ENCODE results near the gene SLC1A2.

Gene SLC1A2

GRCh38 chr11:35323076-35323868, 96.1 kb downstream of the SLC1A2 start:
- no peak for DNase-seq

GRCh38 chr11:35322318-35322979, 96.9 kb downstream of the SLC1A2 start:
- no peak for DNase-seq

- DNase-seq = peak; percentile 89
Observed at GRCh38 chr11:35321532-35322317, 97.6 kb downstream of the SLC1A2 start.

GRCh38 chr11:35321111-35321510, 98.2 kb downstream of the SLC1A2 start:
- DNase-seq = no peak

- no peak for DNase-seq
Observed at GRCh38 chr11:35318977-35319925, 100.1 kb downstream of the SLC1A2 start.

- no peak for DNase-seq
Observed at GRCh38 chr11:35318309-35318708, 101.0 kb downstream of the SLC1A2 start.

- no peak for DNase-seq
Observed at GRCh38 chr11:35317253-35317652, 102.1 kb downstream of the SLC1A2 start.

GRCh38 chr11:35316161-35316560, 103.2 kb downstream of the SLC1A2 start:
- DNase-seq = no peak

- DNase-seq = no peak
Observed at GRCh38 chr11:35313760-35314153, 105.6 kb downstream of the SLC1A2 start.

- DNase-seq = no peak
Observed at GRCh38 chr11:35313066-35313759, 106.1 kb downstream of the SLC1A2 start.

- no peak for DNase-seq
Observed at GRCh38 chr11:35311331-35311730, 108.0 kb downstream of the SLC1A2 start.

- no peak for DNase-seq
Observed at GRCh38 chr11:35308157-35308556, 111.2 kb downstream of the SLC1A2 start.

GRCh38 chr11:35307221-35307621, 112.1 kb downstream of the SLC1A2 start:
- DNase-seq = no peak

- peak; percentile 70 for DNase-seq
Observed at GRCh38 chr11:35305670-35306382, 113.5 kb downstream of the SLC1A2 start.

- DNase-seq = no peak
Observed at GRCh38 chr11:35304900-35305460, 114.4 kb downstream of the SLC1A2 start.

GRCh38 chr11:35304386-35304775, 115.0 kb downstream of the SLC1A2 start:
- DNase-seq = peak; percentile 58

- no peak for DNase-seq
Observed at GRCh38 chr11:35303596-35304385, 115.6 kb downstream of the SLC1A2 start.

GRCh38 chr11:35302398-35302797, 117.0 kb downstream of the SLC1A2 start:
- DNase-seq = no peak

- DNase-seq = no peak
Observed at GRCh38 chr11:35298369-35298768, 121.0 kb downstream of the SLC1A2 start.

- no peak for DNase-seq
Observed at GRCh38 chr11:35295751-35296150, 123.6 kb downstream of the SLC1A2 start.
